Tibial artery (tissue), 4 donors: Measurements from ENCODE around the gene RPP40.

Source experiments
- DNase-seq, 2 donors: peaks; one replicate each; pipeline ENCODE4 v3.0.0-alpha.2; 2019
- H3K27ac ChIP-seq, 2 donors: fragments of 200-600 bp; sonication (generic) in 1 of 2; 1 replicate in 1 of 2; 2 replicates in 1 of 2; pipeline ENCODE4 v1.5.1; 2018 to 2019; ENCODE audit warnings: mild to moderate bottlenecking in 1 of 2
- H3K27me3 ChIP-seq, 2 donors: fragments of 200-600 bp; sonication (generic) in 1 of 2; one replicate each; pipeline versions ENCODE4 v1.5.1 to v1.6.0; 2016 to 2019
- H3K36me3 ChIP-seq, 3 donors: fragments of 200-600 bp; sonication (generic) in 2 of 3; one replicate each; pipeline ENCODE4 v1.5.1; 2016 to 2019; ENCODE audit warnings: mild to moderate bottlenecking in 2 of 3
- H3K4me1 ChIP-seq, 4 donors: fragments of 200-600 bp; sonication (generic) in 2 of 4; 1 replicate in 3 of 4; 2 replicates in 1 of 4; pipeline ENCODE4 v1.5.1; 2016 to 2019
- H3K4me3 ChIP-seq, 2 donors: fragments of 200-600 bp; sonication (generic) in 1 of 2; 1 replicate in 1 of 2; 2 replicates in 1 of 2; pipeline ENCODE4 v1.5.1; 2018 to 2019; ENCODE audit warnings: mild to moderate bottlenecking in 2 of 2
- H3K9me3 ChIP-seq, 3 donors: fragments of 200-600 bp; sonication (generic) in 1 of 3; one replicate each; pipeline ENCODE4 v1.5.1; 2016 to 2019
- intact Hi-C: fragments of 100-400 bp; cut with DNase I; formaldehyde crosslinking; loops from one replicate; pipeline ENCODE4 v1.15.0; 2023; ENCODE audit warnings: low total_unique reads
- TF ChIP-seq, protein P1 (sequence below), 2 experiments: fragments of 200-600 bp in 1 of 2; fragments of 450-650 bp in 1 of 2; IDR thresholded peaks; one replicate each; pipeline ENCODE4 v1.5.1; 2017 to 2019; ENCODE audit warnings: antibody characterized with exemption in 2 of 2, mild to moderate bottlenecking in 1 of 2, moderate library complexity in 1 of 2

RPP40 gene

DNA sequence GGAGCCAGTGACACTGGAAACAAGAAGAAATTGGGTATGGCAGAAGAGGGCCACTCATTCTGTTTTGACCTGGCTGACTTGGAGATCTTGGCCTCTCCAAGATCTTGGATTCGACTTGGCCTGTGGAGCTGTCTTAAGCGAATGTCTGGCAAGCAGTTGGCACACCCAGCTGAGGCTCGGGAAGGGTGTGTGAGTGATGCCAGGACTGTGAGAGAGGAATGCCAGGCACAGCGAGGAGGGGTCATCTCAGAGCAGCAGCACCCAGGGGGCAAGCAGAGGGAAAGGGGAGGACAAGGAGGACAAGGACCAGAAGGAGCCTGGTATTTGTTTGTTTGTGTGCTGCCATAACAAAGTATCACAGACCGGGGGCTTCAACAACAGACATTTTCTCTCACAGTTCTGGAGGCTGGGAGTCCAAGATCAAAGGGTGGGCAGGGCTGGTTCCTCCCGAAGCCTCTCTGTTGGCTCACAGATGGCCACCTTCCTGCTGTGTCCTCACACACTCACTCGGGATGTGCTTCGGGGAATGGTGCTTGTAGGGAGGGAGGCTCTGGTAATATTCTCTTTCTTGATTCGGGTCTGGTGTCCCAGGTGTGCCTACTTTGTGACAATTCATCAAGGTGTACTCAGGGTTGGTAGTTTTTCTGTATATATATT, 33.0 kb downstream of the RPP40 start:
- Histone ChIP-seq H3K27ac (no peak overlapping the region), H3K4me3 (no peak overlapping the region), H3K27me3 (no peaks in the 10 kb centered on the region), H3K4me1 (peaks cover 0 to 22% (median 15%) of the 10 kb centered on the region in 4 donors), H3K9me3 (no peaks in the 10 kb centered on the region), H3K36me3 (no peaks in the 10 kb centered on the region)
- intact Hi-C loops, result no loop called here
- no peak for DNase-seq
- TF ChIP-seq, protein P1, sequence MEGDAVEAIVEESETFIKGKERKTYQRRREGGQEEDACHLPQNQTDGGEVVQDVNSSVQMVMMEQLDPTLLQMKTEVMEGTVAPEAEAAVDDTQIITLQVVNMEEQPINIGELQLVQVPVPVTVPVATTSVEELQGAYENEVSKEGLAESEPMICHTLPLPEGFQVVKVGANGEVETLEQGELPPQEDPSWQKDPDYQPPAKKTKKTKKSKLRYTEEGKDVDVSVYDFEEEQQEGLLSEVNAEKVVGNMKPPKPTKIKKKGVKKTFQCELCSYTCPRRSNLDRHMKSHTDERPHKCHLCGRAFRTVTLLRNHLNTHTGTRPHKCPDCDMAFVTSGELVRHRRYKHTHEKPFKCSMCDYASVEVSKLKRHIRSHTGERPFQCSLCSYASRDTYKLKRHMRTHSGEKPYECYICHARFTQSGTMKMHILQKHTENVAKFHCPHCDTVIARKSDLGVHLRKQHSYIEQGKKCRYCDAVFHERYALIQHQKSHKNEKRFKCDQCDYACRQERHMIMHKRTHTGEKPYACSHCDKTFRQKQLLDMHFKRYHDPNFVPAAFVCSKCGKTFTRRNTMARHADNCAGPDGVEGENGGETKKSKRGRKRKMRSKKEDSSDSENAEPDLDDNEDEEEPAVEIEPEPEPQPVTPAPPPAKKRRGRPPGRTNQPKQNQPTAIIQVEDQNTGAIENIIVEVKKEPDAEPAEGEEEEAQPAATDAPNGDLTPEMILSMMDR (IDR thresholded peaks at IDR 0.05), result no peak

DNA sequence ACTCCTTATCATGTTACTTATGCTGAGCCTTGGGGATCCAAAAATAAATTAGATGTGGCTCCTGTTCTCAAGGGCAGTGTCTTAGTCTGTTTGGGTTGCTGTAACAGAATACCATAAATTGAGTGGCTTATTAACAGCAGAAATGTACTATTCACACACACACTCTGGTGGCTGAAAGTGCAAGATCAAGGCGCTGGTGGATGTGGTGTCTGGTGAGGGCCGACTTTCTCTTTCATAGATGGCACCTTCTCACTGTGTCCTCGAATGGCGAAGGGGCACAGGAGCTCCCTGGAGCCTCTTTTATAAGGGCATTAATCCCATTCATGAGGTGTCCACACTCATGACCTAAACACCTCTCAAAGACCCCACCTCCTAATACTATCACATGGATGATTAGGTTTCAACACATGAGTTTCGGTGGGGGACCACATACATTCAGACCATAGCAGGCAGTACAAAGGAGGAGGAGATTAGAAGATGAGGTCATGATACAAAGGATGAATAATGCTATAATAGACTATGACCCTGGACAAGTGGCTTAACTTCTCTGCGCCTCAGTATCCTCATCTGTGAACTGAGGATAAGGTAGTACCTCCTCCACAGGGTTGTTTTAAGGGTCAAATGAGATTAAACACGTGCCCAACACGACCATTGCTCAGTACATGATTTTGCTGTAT, 34.1 kb downstream of the RPP40 start:
- no peak for DNase-seq
- Histone ChIP-seq H3K27me3 (no peaks in the 10 kb centered on the region), H3K27ac (no peak overlapping the region), H3K4me3 (no peak overlapping the region), H3K9me3 (no peaks in the 10 kb centered on the region), H3K4me1 (peaks cover 0 to 19% (median 11%) of the 10 kb centered on the region in 4 donors), H3K36me3 (no peaks in the 10 kb centered on the region)
- intact Hi-C loops, result no loop called here
- TF ChIP-seq, protein P1 (IDR thresholded peaks at IDR 0.05), result no peak

DNA sequence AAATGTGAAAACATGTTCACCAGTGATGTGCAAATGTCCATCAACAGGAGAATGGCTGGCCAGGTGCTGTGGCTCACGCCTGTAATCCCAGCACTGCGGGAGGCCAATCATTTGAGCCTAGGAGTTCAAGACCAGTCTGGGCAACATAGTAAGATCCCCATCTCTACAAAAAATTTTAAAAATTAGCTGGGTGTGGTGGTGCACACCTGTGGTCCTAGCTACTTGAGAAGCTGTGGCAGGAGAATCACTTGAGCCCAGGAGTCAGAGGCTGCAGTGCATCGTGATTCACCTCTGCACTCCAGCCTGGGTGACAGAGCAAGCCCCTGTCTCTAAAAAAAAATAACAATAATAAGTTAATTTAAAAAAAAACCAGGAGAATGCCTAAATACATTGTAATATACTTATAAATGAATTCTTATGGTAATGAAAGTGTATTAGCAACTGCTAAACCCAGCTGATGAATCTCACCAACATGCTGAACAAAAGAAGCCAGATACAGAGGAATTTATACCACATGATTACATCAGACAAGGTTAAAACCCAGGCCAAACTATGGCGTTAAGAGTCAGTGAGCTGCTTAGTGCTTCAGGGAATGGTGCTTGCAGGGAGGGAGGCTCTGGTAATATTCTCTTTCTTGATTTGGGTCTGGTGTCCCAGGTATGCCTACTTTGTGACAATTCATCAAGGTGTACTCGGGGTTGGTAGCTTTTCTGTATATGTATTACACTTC, 36.4 kb downstream of the RPP40 start:
- intact Hi-C loops, result no loop called here
- Histone ChIP-seq H3K27me3 (no peaks in the 10 kb centered on the region), H3K4me3 (no peak overlapping the region), H3K9me3 (no peaks in the 10 kb centered on the region), H3K36me3 (no peaks in the 10 kb centered on the region), H3K27ac (no peak overlapping the region), H3K4me1 (peaks cover 0 to 7% (median 3%) of the 10 kb centered on the region in 4 donors)
- no peak for DNase-seq
- TF ChIP-seq, protein P1 (IDR thresholded peaks at IDR 0.05), result no peak

DNA sequence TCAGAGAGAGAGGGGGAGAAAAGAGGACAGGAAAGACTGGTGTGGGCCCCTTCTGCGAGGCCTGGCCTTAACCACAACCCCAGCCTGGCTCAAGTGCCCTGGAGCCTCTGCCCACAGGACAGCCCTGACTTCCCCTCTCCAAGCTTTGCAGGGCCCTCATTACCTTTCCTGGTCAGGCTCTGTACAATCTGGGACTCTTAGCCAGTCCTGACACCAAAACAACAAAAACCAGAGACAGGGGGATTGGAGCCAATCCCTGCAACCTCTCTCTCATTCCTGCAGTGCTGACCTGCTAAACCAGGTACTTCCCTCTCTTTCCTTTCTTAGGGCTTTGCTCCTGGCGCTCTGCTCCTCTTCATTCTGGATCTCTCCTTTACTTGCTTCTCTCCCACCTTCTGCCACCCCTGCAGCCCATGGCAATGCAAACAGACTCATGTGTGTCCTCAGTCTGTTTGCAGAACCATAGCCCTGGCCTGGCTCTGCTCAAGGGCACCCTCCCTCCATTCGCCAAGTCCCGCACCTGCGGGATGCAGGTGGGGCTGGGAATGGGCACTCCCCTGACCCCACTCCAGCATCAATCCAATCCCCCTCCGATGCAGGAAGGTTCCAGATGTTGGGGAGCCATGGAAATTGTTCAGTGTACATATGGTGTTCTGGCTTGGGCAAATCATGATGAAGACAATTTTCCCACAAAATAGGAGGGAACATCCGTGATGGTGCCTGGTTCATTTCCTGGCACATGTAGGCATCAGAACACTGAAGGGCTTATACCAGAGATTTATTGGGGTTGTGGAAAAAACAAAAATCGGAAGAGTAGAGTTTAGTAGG, 38.1 kb downstream of the RPP40 start:
- TF ChIP-seq, protein P1 (IDR thresholded peaks at IDR 0.05), result no peak
- Histone ChIP-seq H3K36me3 (no peaks in the 10 kb centered on the region), H3K9me3 (no peaks in the 10 kb centered on the region), H3K27ac (no peak overlapping the region), H3K4me3 (no peak overlapping the region), H3K4me1 (peaks cover 0 to 4% (median 2%) of the 10 kb centered on the region in 4 donors), H3K27me3 (no peaks in the 10 kb centered on the region)
- intact Hi-C loops, result no loop called here
- DNase-seq, result peak in 1 of 2 donors; percentile 37
